IMR-90 (cell line): ENCODE results near the gene IL20.

Source experiments
- CTCF ChIP-seq: conservative IDR thresholded peaks from 2 replicates; pipeline ENCODE4 v1.5.1; 2012; ENCODE audit warnings: mild to moderate bottlenecking, low read depth, low read length, improper control_type of control experiment
- ELK1 ChIP-seq: fragments of 150-350 bp; IDR thresholded peaks from 2 replicates; pipeline ENCODE4 v1.6.1; 2016; ENCODE audit warnings: low read depth, mild to moderate bottlenecking, low read length, moderate library complexity, borderline replicate concordance
- MXI1 ChIP-seq: IDR thresholded peaks from 2 replicates; pipeline ENCODE4 v1.6.1; 2012; ENCODE audit warnings: low read depth, mild to moderate bottlenecking, low read length, moderate library complexity, borderline replicate concordance
- POLR2A ChIP-seq: IDR thresholded peaks from 2 replicates; pipeline ENCODE4 v1.6.1; 2012; ENCODE audit warnings: mild to moderate bottlenecking, low read depth, low read length

- no peak for TF ChIP-seq CTCF
- no peak for TF ChIP-seq MXI1
- TF ChIP-seq POLR2A = no peak
- no peak for TF ChIP-seq ELK1
Observed at GRCh38 chr1:206895325-206895724, 29.9 kb downstream of the IL20 start.
